ENCODE results near the gene ARHGAP8. TPM values are rescaled to one million over a fixed set of nuclear protein-coding genes. Genes with fewer than 3 reads are reported as not detected.

The ARHGAP8 gene
- polyA plus RNA-seq, 3 donors, result 0.03 TPM; not detected in 2

DNA sequence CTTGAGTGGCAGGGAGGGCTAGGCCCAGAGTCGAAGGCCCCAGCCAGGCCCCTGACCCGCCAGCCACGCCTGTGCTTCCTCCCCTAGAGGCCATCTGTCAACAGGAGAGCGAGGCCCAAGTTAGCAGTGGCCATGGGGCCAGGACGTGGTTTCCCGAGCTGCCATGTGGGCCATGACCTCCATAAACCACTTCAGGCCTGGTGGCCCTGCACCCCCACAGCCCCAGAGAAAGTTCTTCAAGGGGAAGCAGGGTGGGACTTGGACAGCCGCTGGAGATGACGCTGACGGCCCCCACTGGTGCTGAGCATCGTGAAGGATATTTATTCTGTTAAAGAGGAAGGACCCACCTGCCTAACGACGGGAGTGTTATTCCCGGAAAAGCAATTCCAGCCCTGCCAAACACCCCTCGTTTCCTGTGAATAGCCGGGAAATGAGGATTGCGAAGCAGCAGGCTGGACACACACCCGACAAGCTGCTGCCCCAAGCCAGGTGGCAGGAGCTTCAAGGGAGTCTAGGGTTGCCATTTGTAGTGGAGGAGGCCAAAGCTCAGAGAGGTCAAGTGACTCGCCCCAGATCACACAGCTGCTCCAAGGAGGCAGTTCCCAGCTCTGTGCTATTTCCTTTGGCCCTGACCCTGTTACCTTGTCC lies 37.5 kb upstream of the ARHGAP8 start:
- no peak overlapping the region for H3K9ac ChIP-seq (ENCODE audit: insufficient read depth, low read length, poor library complexity, severe bottlenecking)
- H3K4me1 Mint-ChIP-seq, result peaks cover 6% of the 10 kb centered on the region
- DNase-seq, result no peak
- intact Hi-C loops (cut with micrococcal nuclease), result no loop called here
- 63% methylated on average over 8 of the region's 18 CpGs for WGBS (ENCODE audit: insufficient coverage)
- no peak overlapping the region for H3K4me3 Mint-ChIP-seq
- H3K9me3 ChIP-seq (replicated peaks in 1 of 2; ENCODE audit: control insufficient read depth in 1 of 2, insufficient read depth in 1 of 2, low read length in 2 of 2), result no peaks in the 10 kb centered on the region
- peaks cover 0 to 5% of the 10 kb centered on the region in 2 donors for H3K4me1 ChIP-seq (ENCODE audit: control insufficient read depth in 1 of 2, insufficient read depth in 2 of 2, low read length in 2 of 2)
- H3K4me3 ChIP-seq (replicated peaks in 1 of 3; ENCODE audit: low read depth in 2 of 3, low read length in 3 of 3), result no peak overlapping the region
- H3K9me3 Mint-ChIP-seq, result no peaks in the 10 kb centered on the region
- H2AFZ ChIP-seq (ENCODE audit: insufficient read depth, low read depth, low read length, poor library complexity, severe bottlenecking), result no peak overlapping the region
- H3K27ac ChIP-seq (ENCODE audit: low read depth in 1 of 2, low read length in 2 of 2), result no peak overlapping the region
- no peaks in the 10 kb centered on the region for H4K20me1 ChIP-seq (ENCODE audit: insufficient read depth, low read length)
- H3K79me2 ChIP-seq (ENCODE audit: insufficient read depth, low read length), result no peaks in the 10 kb centered on the region
- TF ChIP-seq, protein P1, sequence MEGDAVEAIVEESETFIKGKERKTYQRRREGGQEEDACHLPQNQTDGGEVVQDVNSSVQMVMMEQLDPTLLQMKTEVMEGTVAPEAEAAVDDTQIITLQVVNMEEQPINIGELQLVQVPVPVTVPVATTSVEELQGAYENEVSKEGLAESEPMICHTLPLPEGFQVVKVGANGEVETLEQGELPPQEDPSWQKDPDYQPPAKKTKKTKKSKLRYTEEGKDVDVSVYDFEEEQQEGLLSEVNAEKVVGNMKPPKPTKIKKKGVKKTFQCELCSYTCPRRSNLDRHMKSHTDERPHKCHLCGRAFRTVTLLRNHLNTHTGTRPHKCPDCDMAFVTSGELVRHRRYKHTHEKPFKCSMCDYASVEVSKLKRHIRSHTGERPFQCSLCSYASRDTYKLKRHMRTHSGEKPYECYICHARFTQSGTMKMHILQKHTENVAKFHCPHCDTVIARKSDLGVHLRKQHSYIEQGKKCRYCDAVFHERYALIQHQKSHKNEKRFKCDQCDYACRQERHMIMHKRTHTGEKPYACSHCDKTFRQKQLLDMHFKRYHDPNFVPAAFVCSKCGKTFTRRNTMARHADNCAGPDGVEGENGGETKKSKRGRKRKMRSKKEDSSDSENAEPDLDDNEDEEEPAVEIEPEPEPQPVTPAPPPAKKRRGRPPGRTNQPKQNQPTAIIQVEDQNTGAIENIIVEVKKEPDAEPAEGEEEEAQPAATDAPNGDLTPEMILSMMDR (IDR thresholded peaks at IDR 0.05), result no peak
- no peaks in the 10 kb centered on the region for H3K36me3 Mint-ChIP-seq
- no peaks in the 10 kb centered on the region for H3K36me3 ChIP-seq (replicated peaks in 1 of 2; ENCODE audit: control insufficient read depth in 1 of 2, insufficient read depth in 2 of 2, low read length in 2 of 2)
- no peak overlapping the region for H3K4me2 ChIP-seq (replicated peaks; ENCODE audit: extremely low read depth, low read length, poor library complexity, severe bottlenecking)
- H3K27ac Mint-ChIP-seq, result no peak overlapping the region
- H3K27me3 Mint-ChIP-seq (ENCODE audit: low read depth in 3 of 3), result peaks cover 0 to 2% (median 1%) of the 10 kb centered on the region in 3 donors
- H3K27me3 ChIP-seq (ENCODE audit: control insufficient read depth in 2 of 2, insufficient read depth in 2 of 2, low read length in 2 of 2), result no peaks in the 10 kb centered on the region

DNA sequence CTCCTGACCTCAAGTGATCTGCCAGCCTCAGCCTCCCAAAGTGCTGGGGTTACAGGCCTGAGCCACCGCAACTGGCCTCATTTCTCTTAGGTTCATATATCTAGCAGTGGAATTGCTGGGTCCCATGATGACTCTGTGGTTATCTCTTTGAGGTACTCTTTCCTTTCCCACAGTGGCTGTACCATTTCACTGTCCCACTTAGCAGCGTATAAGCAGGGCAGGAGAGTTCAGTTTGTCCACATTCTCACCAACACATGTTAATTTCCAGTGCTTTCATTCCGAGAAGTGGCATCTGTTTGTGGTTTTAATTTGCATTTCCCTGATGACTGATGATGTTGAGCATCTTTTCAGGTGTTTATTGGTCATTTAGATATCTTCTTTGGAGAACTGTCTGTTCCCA lies 34.0 kb upstream of the ARHGAP8 start:
- Histone ChIP-seq H2AFZ (ENCODE audit: insufficient read depth, low read depth, low read length, poor library complexity, severe bottlenecking) (no peak overlapping the region), H3K4me3 (replicated peaks in 1 of 3; ENCODE audit: low read depth in 2 of 3, low read length in 3 of 3) (no peak overlapping the region), H3K27ac (ENCODE audit: low read depth in 1 of 2, low read length in 2 of 2) (no peak overlapping the region), H3K36me3 (replicated peaks in 1 of 2; ENCODE audit: control insufficient read depth in 1 of 2, insufficient read depth in 2 of 2, low read length in 2 of 2) (no peaks in the 10 kb centered on the region), H4K20me1 (ENCODE audit: insufficient read depth, low read length) (no peaks in the 10 kb centered on the region), H3K9ac (ENCODE audit: insufficient read depth, low read length, poor library complexity, severe bottlenecking) (no peak overlapping the region), H3K79me2 (ENCODE audit: insufficient read depth, low read length) (no peaks in the 10 kb centered on the region), H3K27me3 (ENCODE audit: control insufficient read depth in 2 of 2, insufficient read depth in 2 of 2, low read length in 2 of 2) (no peaks in the 10 kb centered on the region), H3K9me3 (replicated peaks in 1 of 2; ENCODE audit: control insufficient read depth in 1 of 2, insufficient read depth in 1 of 2, low read length in 2 of 2) (no peaks in the 10 kb centered on the region), H3K4me2 (replicated peaks; ENCODE audit: extremely low read depth, low read length, poor library complexity, severe bottlenecking) (no peak overlapping the region), H3K4me1 (ENCODE audit: control insufficient read depth in 1 of 2, insufficient read depth in 2 of 2, low read length in 2 of 2) (no peaks in the 10 kb centered on the region)
- DNase-seq, result no peak
- TF ChIP-seq, protein P1 (IDR thresholded peaks at IDR 0.05), result no peak
- no peaks in the 10 kb centered on the region for H3K9me3 Mint-ChIP-seq
- H3K4me3 Mint-ChIP-seq, result no peak overlapping the region
- H3K36me3 Mint-ChIP-seq, result no peaks in the 10 kb centered on the region
- intact Hi-C loops (cut with micrococcal nuclease), result no loop called here
- no CpG with 5 or more reads among the region's 3 CpGs for WGBS (ENCODE audit: insufficient coverage)
- peaks cover 0 to 3% (median 0%) of the 10 kb centered on the region in 3 donors for H3K27me3 Mint-ChIP-seq (ENCODE audit: low read depth in 3 of 3)
- no peak overlapping the region for H3K27ac Mint-ChIP-seq
- no peaks in the 10 kb centered on the region for H3K4me1 Mint-ChIP-seq

All from CD14-positive monocyte (primary cell).